ENCODE results near the gene PPFIA3. TPM values are rescaled to one million over a fixed set of nuclear protein-coding genes. Genes with fewer than 3 reads are reported as not detected.

Gene PPFIA3
- total and polyA plus RNA-seq, 2 of the 4 experiments (the other 2 are of a cell fraction), result 0.90 to 2.4 TPM

DNA sequence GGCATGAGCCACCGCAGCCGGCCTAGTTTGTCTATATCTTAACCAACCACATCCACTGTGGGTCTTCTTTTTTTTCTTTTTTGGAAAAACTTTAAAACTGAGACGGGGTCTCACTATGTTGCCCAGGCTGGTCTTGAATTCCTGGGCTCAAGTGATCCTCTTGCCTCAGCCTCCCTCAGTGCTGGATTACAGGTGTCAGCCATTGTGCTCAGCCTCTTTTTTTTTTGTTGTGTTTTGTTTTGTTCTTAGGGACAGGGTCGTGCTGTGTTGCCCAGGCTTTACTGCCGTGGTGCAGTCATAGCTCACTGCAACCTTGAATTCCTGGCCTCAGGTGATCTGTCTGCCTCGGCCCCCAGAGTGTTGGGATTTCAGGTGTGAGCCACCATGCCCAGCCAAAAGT is 26.7 kb upstream of the PPFIA3 start:
- Histone ChIP-seq H3K14ac (replicated peaks; ENCODE audit: low read depth, low read length) (no peak overlapping the region), H2AFZ (replicated peaks; ENCODE audit: low read length, poor library complexity) (no peak overlapping the region), H3K27ac (ENCODE audit: insufficient read depth, low read length) (no peak overlapping the region), H2BK120ac (ENCODE audit: low read depth, low read length) (no peak overlapping the region), H4K91ac (ENCODE audit: insufficient read depth, low read depth, low read length) (no peak overlapping the region), H3K4ac (ENCODE audit: low read depth, low read length) (no peak overlapping the region), H2BK15ac (ENCODE audit: low read depth, low read length) (no peak overlapping the region), H3K4me1 (ENCODE audit: control insufficient read depth, insufficient read depth, low read length) (no peaks in the 10 kb centered on the region), H2AK5ac (ENCODE audit: low read depth, low read length) (no peak overlapping the region), H3K56ac (ENCODE audit: extremely low read depth, insufficient read depth, low read length) (no peak overlapping the region), H3K9me3 (ENCODE audit: control insufficient read depth, insufficient read depth, low read length) (no peaks in the 10 kb centered on the region), H3K18ac (ENCODE audit: low read depth, low read length) (no peak overlapping the region), H2AK9ac (replicated peaks; ENCODE audit: low read depth, low read length, poor library complexity) (no peak overlapping the region), H4K20me1 (ENCODE audit: insufficient read depth, low read length) (peaks cover 77% of the 10 kb centered on the region), H3K27me3 (ENCODE audit: control insufficient read depth, insufficient read depth, low read length) (no peaks in the 10 kb centered on the region), H3K9ac (ENCODE audit: low read depth, low read length) (no peak overlapping the region), H3K36me3 (ENCODE audit: control insufficient read depth, insufficient read depth, low read length) (peaks cover 69% of the 10 kb centered on the region), H2BK5ac (ENCODE audit: low read depth, low read length, poor library complexity, severe bottlenecking) (no peak overlapping the region), H4K8ac (ENCODE audit: low read depth in 2 of 2, low read length in 2 of 2) (no peak overlapping the region), H4K5ac (ENCODE audit: low read depth, low read length) (no peak overlapping the region), H3K9me1 (ENCODE audit: insufficient read depth, low read length) (no peaks in the 10 kb centered on the region), H3K23ac (ENCODE audit: low read depth, low read length) (no peak overlapping the region), H2BK20ac (ENCODE audit: low read depth, low read length) (no peak overlapping the region), H3K79me1 (ENCODE audit: low read depth in 1 of 2, low read length in 2 of 2) (peaks cover 34 to 62% of the 10 kb centered on the region in 2 experiments), H3K4me2 (ENCODE audit: low read depth, low read length) (no peak overlapping the region), H3K4me3 (ENCODE audit: insufficient read depth, low read depth, low read length) (no peak overlapping the region)
- ATAC-seq (ENCODE audit: low read depth), result no peak
- dilution Hi-C loops (cut with HindIII; ENCODE audit: low sequenced_read_pairs, unreplicated experiment), result no loop called here
- CTCF ChIA-PET, result no interaction called here
- in situ Hi-C loops (cut with MboI; ENCODE audit: low sequenced_read_pairs), result no loop called here
- intact Hi-C loops (cut with micrococcal nuclease), result no loop called here
- 100% methylated on average over 5 of the region's 6 CpGs; no CpG with 5 or more reads in 1 of the 2 experiments for WGBS, 2 experiments (ENCODE audit: extremely low coverage in 2 of 2, insufficient read length in 1 of 2)
- no peak for DNase-seq
- no TSS peak for BruUV-seq (replicated peaks)
- POLR2A ChIA-PET (ENCODE audit: unreplicated experiment), result no interaction called here
- TF ChIP-seq FOS (IDR thresholded peaks at IDR 0.05; ENCODE audit: low read depth, low read length) (no peak), RAD21 (IDR thresholded peaks at IDR 0.05; ENCODE audit: low read length) (no peak), CHD1 (IDR thresholded peaks at IDR 0.05; ENCODE audit: low read depth, low read length) (no peak), BHLHE40 (IDR thresholded peaks at IDR 0.05; ENCODE audit: low read depth, low read length) (no peak), MXI1 (IDR thresholded peaks at IDR 0.05; ENCODE audit: borderline replicate concordance, low read depth, low read length) (no peak), MAFK (IDR thresholded peaks at IDR 0.05; ENCODE audit: low read depth, low read length) (no peak), POLR2A (IDR thresholded peaks at IDR 0.05; ENCODE audit: low read depth, low read length) (no peak), NFE2L2 (IDR thresholded peaks at IDR 0.05; ENCODE audit: low read depth, low read length) (no peak), SMC3 (IDR thresholded peaks at IDR 0.05; ENCODE audit: low read depth, low read length) (no peak), CEBPB (IDR thresholded peaks at IDR 0.05; ENCODE audit: low read depth, low read length) (no peak), RCOR1 (IDR thresholded peaks at IDR 0.05; ENCODE audit: insufficient replicate concordance, low read length) (no peak), MAZ (IDR thresholded peaks at IDR 0.05; ENCODE audit: borderline replicate concordance, low read depth, low read length) (no peak), RFX5 (IDR thresholded peaks at IDR 0.05; ENCODE audit: low read depth, low read length) (no peak)
- TF ChIP-seq, protein P1, sequence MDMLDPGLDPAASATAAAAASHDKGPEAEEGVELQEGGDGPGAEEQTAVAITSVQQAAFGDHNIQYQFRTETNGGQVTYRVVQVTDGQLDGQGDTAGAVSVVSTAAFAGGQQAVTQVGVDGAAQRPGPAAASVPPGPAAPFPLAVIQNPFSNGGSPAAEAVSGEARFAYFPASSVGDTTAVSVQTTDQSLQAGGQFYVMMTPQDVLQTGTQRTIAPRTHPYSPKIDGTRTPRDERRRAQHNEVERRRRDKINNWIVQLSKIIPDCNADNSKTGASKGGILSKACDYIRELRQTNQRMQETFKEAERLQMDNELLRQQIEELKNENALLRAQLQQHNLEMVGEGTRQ (IDR thresholded peaks at IDR 0.05; ENCODE audit: low read depth, low read length), result no peak
- TF ChIP-seq, protein P2, sequence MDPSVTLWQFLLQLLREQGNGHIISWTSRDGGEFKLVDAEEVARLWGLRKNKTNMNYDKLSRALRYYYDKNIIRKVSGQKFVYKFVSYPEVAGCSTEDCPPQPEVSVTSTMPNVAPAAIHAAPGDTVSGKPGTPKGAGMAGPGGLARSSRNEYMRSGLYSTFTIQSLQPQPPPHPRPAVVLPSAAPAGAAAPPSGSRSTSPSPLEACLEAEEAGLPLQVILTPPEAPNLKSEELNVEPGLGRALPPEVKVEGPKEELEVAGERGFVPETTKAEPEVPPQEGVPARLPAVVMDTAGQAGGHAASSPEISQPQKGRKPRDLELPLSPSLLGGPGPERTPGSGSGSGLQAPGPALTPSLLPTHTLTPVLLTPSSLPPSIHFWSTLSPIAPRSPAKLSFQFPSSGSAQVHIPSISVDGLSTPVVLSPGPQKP (IDR thresholded peaks at IDR 0.05; ENCODE audit: borderline replicate concordance, low read depth, low read length), result no peak
- TF ChIP-seq, protein P3, sequence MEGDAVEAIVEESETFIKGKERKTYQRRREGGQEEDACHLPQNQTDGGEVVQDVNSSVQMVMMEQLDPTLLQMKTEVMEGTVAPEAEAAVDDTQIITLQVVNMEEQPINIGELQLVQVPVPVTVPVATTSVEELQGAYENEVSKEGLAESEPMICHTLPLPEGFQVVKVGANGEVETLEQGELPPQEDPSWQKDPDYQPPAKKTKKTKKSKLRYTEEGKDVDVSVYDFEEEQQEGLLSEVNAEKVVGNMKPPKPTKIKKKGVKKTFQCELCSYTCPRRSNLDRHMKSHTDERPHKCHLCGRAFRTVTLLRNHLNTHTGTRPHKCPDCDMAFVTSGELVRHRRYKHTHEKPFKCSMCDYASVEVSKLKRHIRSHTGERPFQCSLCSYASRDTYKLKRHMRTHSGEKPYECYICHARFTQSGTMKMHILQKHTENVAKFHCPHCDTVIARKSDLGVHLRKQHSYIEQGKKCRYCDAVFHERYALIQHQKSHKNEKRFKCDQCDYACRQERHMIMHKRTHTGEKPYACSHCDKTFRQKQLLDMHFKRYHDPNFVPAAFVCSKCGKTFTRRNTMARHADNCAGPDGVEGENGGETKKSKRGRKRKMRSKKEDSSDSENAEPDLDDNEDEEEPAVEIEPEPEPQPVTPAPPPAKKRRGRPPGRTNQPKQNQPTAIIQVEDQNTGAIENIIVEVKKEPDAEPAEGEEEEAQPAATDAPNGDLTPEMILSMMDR (conservative IDR thresholded peaks at IDR 0.05; ENCODE audit: low read depth, low read length), result no peak
